Stomach (tissue), 4 donors: ENCODE results near the gene SPACA9.

Source experiments
- POLR2A ChIP-seq, 4 donors: fragments of 450-650 bp; IDR thresholded peaks; one replicate each; pipeline ENCODE4 v1.6.1; 2016; ENCODE audit warnings: antibody characterized with exemption in 4 of 4, control low read depth in 2 of 4, mild to moderate bottlenecking in 1 of 4, moderate library complexity in 1 of 4
- TF ChIP-seq, protein P1 (sequence below), 7 experiments: fragments of 450-650 bp in 4 of 7; fragments of 200-600 bp in 3 of 7; sonication (generic) in 3 of 7; IDR thresholded peaks; one replicate each; pipeline ENCODE4 v1.5.1; 2016 to 2019; ENCODE audit warnings: antibody characterized with exemption in 7 of 7, control low read depth in 2 of 7, mild to moderate bottlenecking in 1 of 7

DNA sequence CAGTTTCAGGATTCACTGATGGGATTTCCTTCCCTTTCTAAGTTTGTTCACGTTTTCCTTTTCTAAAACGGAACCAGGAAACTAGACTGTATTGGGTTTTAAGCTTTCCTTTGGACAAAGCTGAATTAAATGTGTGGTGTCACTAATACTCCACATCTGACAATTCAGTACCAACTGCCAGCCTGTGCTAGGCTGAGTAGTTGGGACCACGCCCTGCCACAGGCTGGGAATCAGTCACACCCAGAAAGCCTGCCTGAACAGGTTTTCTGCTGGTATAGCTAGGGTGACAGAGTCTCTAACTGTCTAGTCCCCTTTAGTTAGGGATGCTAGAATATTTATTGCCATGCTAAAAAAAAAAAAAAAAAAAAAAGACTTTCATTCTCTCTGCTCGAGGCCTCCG lies 15.6 kb downstream of the SPACA9 start:
- TF ChIP-seq, protein P1, sequence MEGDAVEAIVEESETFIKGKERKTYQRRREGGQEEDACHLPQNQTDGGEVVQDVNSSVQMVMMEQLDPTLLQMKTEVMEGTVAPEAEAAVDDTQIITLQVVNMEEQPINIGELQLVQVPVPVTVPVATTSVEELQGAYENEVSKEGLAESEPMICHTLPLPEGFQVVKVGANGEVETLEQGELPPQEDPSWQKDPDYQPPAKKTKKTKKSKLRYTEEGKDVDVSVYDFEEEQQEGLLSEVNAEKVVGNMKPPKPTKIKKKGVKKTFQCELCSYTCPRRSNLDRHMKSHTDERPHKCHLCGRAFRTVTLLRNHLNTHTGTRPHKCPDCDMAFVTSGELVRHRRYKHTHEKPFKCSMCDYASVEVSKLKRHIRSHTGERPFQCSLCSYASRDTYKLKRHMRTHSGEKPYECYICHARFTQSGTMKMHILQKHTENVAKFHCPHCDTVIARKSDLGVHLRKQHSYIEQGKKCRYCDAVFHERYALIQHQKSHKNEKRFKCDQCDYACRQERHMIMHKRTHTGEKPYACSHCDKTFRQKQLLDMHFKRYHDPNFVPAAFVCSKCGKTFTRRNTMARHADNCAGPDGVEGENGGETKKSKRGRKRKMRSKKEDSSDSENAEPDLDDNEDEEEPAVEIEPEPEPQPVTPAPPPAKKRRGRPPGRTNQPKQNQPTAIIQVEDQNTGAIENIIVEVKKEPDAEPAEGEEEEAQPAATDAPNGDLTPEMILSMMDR (IDR thresholded peaks at IDR 0.05): no peak
- TF ChIP-seq POLR2A (IDR thresholded peaks at IDR 0.05): no peak
